ENCODE results near the gene PLCB4. TPM values are rescaled to one million over a fixed set of nuclear protein-coding genes. Genes with fewer than 3 reads are reported as not detected.

The PLCB4 gene
- total and polyA plus RNA-seq, 7 experiments from 2014 or later, result 0.05 to 0.09 TPM; not detected in 5

- Mint-ChIP-seq H3K36me3 (no peaks in the 10 kb centered on the region), H3K9me3 (peaks cover 0 to 12% (median 4%) of the 10 kb centered on the region in 11 donors), H3K4me1 (no peaks in the 10 kb centered on the region), H3K4me3 (no peak overlapping the region), H3K27ac (no peak overlapping the region), H3K27me3 (no peaks in the 10 kb centered on the region)
- DNase-seq, result no peak
- Histone ChIP-seq H3K4me1 (ENCODE audit: control insufficient read depth in 2 of 2, insufficient read depth in 2 of 2, low read length in 2 of 2) (no peaks in the 10 kb centered on the region), H3K9me3 (ENCODE audit: control insufficient read depth in 2 of 3, low read length in 3 of 3) (no peaks in the 10 kb centered on the region), H3K36me3 (ENCODE audit: control insufficient read depth in 2 of 3, insufficient read depth in 3 of 3, low read length in 3 of 3) (no peaks in the 10 kb centered on the region), H3K4me3 (ENCODE audit: low read length) (no peak overlapping the region), H3K27me3 (ENCODE audit: control insufficient read depth in 2 of 2, insufficient read depth in 2 of 2, low read length in 2 of 2) (no peaks in the 10 kb centered on the region), H3K27ac (ENCODE audit: low read depth, low read length) (no peak overlapping the region)
- ATAC-seq, result no peak
- intact Hi-C loops (cut with micrococcal nuclease), result no loop called here
- ChIA-PET CTCF (no interaction called here), POLR2A (no interaction called here)
Measured at GRCh38 chr20:9200196-9200595, 131.3 kb downstream of the PLCB4 start.

DNA sequence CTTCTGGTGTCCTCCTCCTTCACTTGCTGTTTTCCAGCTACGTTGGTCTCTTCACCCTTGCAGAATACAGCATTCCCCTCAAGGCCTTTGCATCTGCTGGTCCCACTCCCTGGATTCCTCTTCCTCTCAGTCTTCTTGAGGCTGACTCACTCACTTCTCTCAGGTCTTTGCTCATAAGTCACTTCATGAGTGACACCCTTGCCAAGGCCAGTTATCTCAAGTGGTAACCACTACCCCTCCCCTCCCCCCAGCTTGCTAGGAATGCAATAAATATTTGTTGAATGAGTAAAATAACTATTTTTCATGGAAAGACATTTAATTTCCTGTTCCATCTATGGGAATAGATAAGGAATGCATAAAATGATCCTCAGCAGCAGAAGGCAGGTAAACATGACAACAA is 131.7 kb downstream of the PLCB4 start:
- no peak overlapping the region for H3K4me3 ChIP-seq (ENCODE audit: low read length)
- no peak overlapping the region for H3K27ac ChIP-seq (ENCODE audit: low read depth, low read length)
- H3K36me3 ChIP-seq (ENCODE audit: control insufficient read depth in 2 of 3, insufficient read depth in 3 of 3, low read length in 3 of 3), result no peaks in the 10 kb centered on the region
- no peaks in the 10 kb centered on the region for H3K27me3 Mint-ChIP-seq
- H3K36me3 Mint-ChIP-seq, result no peaks in the 10 kb centered on the region
- no peaks in the 10 kb centered on the region for H3K27me3 ChIP-seq (ENCODE audit: control insufficient read depth in 2 of 2, insufficient read depth in 2 of 2, low read length in 2 of 2)
- no peak for DNase-seq
- no peaks in the 10 kb centered on the region for H3K9me3 ChIP-seq (ENCODE audit: control insufficient read depth in 2 of 3, low read length in 3 of 3)
- H3K4me3 Mint-ChIP-seq, result no peak overlapping the region
- ChIA-PET CTCF (no interaction called here), POLR2A (no interaction called here)
- H3K4me1 Mint-ChIP-seq, result no peaks in the 10 kb centered on the region
- H3K27ac Mint-ChIP-seq, result no peak overlapping the region
- no peak for ATAC-seq
- no peaks in the 10 kb centered on the region for H3K4me1 ChIP-seq (ENCODE audit: control insufficient read depth in 2 of 2, insufficient read depth in 2 of 2, low read length in 2 of 2)
- intact Hi-C loops (cut with micrococcal nuclease), result no loop called here
- H3K9me3 Mint-ChIP-seq, result peaks cover 0 to 13% (median 4%) of the 10 kb centered on the region in 11 donors

- Histone ChIP-seq H3K27me3 (ENCODE audit: control insufficient read depth in 2 of 2, insufficient read depth in 2 of 2, low read length in 2 of 2) (no peaks in the 10 kb centered on the region), H3K27ac (ENCODE audit: low read depth, low read length) (no peak overlapping the region), H3K36me3 (ENCODE audit: control insufficient read depth in 2 of 3, insufficient read depth in 3 of 3, low read length in 3 of 3) (no peaks in the 10 kb centered on the region), H3K4me3 (ENCODE audit: low read length) (no peak overlapping the region), H3K4me1 (ENCODE audit: control insufficient read depth in 2 of 2, insufficient read depth in 2 of 2, low read length in 2 of 2) (no peaks in the 10 kb centered on the region), H3K9me3 (ENCODE audit: control insufficient read depth in 2 of 3, low read length in 3 of 3) (no peaks in the 10 kb centered on the region)
- Mint-ChIP-seq H3K4me1 (no peaks in the 10 kb centered on the region), H3K27ac (no peak overlapping the region), H3K9me3 (peaks cover 0 to 10% (median 3%) of the 10 kb centered on the region in 11 donors), H3K27me3 (no peaks in the 10 kb centered on the region), H3K36me3 (no peaks in the 10 kb centered on the region), H3K4me3 (no peak overlapping the region)
- POLR2A ChIA-PET, result no interaction called here
- ATAC-seq (no peak), DNase-seq (no peak)
- CTCF ChIA-PET, result no interaction called here
- intact Hi-C loops (cut with micrococcal nuclease), result no loop called here
Measured at GRCh38 chr20:9202420-9203080, 133.7 kb downstream of the PLCB4 start.

DNA sequence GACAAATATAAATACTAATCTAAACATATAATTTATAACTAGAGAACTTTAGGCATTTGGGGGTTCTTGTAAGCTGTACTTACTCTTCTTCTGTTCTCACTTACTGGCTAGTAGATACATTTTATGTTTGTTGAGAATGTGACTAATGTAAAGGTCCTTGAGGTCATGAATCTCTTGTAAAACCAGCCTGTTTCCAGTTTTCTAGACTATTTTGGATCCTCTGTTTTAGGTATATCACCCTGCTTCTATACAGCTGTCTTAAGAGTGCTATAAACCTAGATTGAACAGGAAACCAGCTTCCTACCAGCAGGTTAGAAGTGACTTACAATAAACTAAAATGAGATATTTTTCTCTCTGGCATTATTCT is 134.2 kb downstream of the PLCB4 start:
- Histone ChIP-seq H3K4me1 (ENCODE audit: control insufficient read depth in 2 of 2, insufficient read depth in 2 of 2, low read length in 2 of 2) (no peaks in the 10 kb centered on the region), H3K36me3 (ENCODE audit: control insufficient read depth in 2 of 3, insufficient read depth in 3 of 3, low read length in 3 of 3) (no peaks in the 10 kb centered on the region), H3K9me3 (ENCODE audit: control insufficient read depth in 2 of 3, low read length in 3 of 3) (no peaks in the 10 kb centered on the region), H3K4me3 (ENCODE audit: low read length) (no peak overlapping the region), H3K27ac (ENCODE audit: low read depth, low read length) (no peak overlapping the region), H3K27me3 (ENCODE audit: control insufficient read depth in 2 of 2, insufficient read depth in 2 of 2, low read length in 2 of 2) (no peaks in the 10 kb centered on the region)
- Mint-ChIP-seq H3K27me3 (no peaks in the 10 kb centered on the region), H3K9me3 (peaks cover 0 to 10% (median 3%) of the 10 kb centered on the region in 11 donors), H3K4me1 (no peaks in the 10 kb centered on the region), H3K27ac (peak overlapping the region in 1 of 9 donors; percentile 14), H3K4me3 (no peak overlapping the region), H3K36me3 (no peaks in the 10 kb centered on the region)
- intact Hi-C loops (cut with micrococcal nuclease), result no loop called here
- ChIA-PET POLR2A (no interaction called here), CTCF (no interaction called here)
- ATAC-seq (no peak), DNase-seq (no peak)

GRCh38 chr20:9204979-9205378 is 136.1 kb downstream of the PLCB4 start:
- DNase-seq (no peak), ATAC-seq (no peak)
- Mint-ChIP-seq H3K36me3 (no peaks in the 10 kb centered on the region), H3K4me3 (no peak overlapping the region), H3K27ac (no peak overlapping the region), H3K27me3 (no peaks in the 10 kb centered on the region), H3K4me1 (no peaks in the 10 kb centered on the region), H3K9me3 (peaks cover 0 to 10% (median 3%) of the 10 kb centered on the region in 11 donors)
- intact Hi-C loops (cut with micrococcal nuclease), result no loop called here
- no peak overlapping the region for H3K27ac ChIP-seq (ENCODE audit: low read depth, low read length)
- no peaks in the 10 kb centered on the region for H3K27me3 ChIP-seq (ENCODE audit: control insufficient read depth in 2 of 2, insufficient read depth in 2 of 2, low read length in 2 of 2)
- POLR2A ChIA-PET, result no interaction called here
- H3K36me3 ChIP-seq (ENCODE audit: control insufficient read depth in 2 of 3, insufficient read depth in 3 of 3, low read length in 3 of 3), result no peaks in the 10 kb centered on the region
- H3K4me1 ChIP-seq (ENCODE audit: control insufficient read depth in 2 of 2, insufficient read depth in 2 of 2, low read length in 2 of 2), result no peaks in the 10 kb centered on the region
- H3K4me3 ChIP-seq (ENCODE audit: low read length), result no peak overlapping the region
- CTCF ChIA-PET, result no interaction called here
- no peaks in the 10 kb centered on the region for H3K9me3 ChIP-seq (ENCODE audit: control insufficient read depth in 2 of 3, low read length in 3 of 3)

GRCh38 chr20:9206486-9206885 is 137.6 kb downstream of the PLCB4 start:
- no peaks in the 10 kb centered on the region for H3K27me3 Mint-ChIP-seq
- CTCF ChIA-PET, result no interaction called here

DNA sequence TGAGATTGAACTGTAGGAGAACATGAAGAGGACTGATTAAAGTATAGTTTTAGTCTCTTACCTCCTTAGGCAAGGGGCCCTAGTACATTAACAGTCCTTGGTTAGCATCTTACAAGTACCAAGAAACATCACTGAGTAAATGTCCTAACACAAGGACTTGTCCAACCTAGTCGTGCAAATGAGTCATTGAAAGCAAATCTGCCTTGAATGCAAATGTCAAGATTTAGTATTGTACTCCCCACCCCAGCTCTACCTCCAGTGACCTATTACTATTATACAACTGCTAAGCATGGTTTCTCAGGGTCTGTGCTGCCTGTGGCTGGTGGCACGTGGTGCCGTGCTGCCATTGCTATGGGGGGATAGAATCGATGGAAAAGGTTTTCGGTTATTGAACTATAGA is 138.4 kb downstream of the PLCB4 start:
- Mint-ChIP-seq H3K9me3 (peaks cover 0 to 7% (median 0%) of the 10 kb centered on the region in 11 donors), H3K27me3 (no peaks in the 10 kb centered on the region), H3K4me1 (no peaks in the 10 kb centered on the region), H3K36me3 (no peaks in the 10 kb centered on the region), H3K27ac (no peak overlapping the region), H3K4me3 (no peak overlapping the region)
- no peak overlapping the region for H3K27ac ChIP-seq (ENCODE audit: low read depth, low read length)
- no peak for DNase-seq
- no peaks in the 10 kb centered on the region for H3K9me3 ChIP-seq (ENCODE audit: control insufficient read depth in 2 of 3, low read length in 3 of 3)
- no peaks in the 10 kb centered on the region for H3K36me3 ChIP-seq (ENCODE audit: control insufficient read depth in 2 of 3, insufficient read depth in 3 of 3, low read length in 3 of 3)
- H3K4me3 ChIP-seq (ENCODE audit: low read length), result no peak overlapping the region
- ChIA-PET POLR2A (no interaction called here), CTCF (no interaction called here)
- no peaks in the 10 kb centered on the region for H3K27me3 ChIP-seq (ENCODE audit: control insufficient read depth in 2 of 2, insufficient read depth in 2 of 2, low read length in 2 of 2)
- no peaks in the 10 kb centered on the region for H3K4me1 ChIP-seq (ENCODE audit: control insufficient read depth in 2 of 2, insufficient read depth in 2 of 2, low read length in 2 of 2)
- intact Hi-C loops (cut with micrococcal nuclease), result no loop called here
- ATAC-seq, result no peak

More at GRCh38 chr20:9206486-9206885, 137.6 kb downstream of the PLCB4 start:
- POLR2A ChIA-PET, result no interaction called here
- intact Hi-C loops (cut with micrococcal nuclease), result no loop called here
- no peaks in the 10 kb centered on the region for H3K27me3 ChIP-seq (ENCODE audit: control insufficient read depth in 2 of 2, insufficient read depth in 2 of 2, low read length in 2 of 2)
- H3K36me3 Mint-ChIP-seq, result no peaks in the 10 kb centered on the region
- H3K4me1 ChIP-seq (ENCODE audit: control insufficient read depth in 2 of 2, insufficient read depth in 2 of 2, low read length in 2 of 2), result no peaks in the 10 kb centered on the region
- H3K27ac Mint-ChIP-seq, result no peak overlapping the region
- no peaks in the 10 kb centered on the region for H3K9me3 ChIP-seq (ENCODE audit: control insufficient read depth in 2 of 3, low read length in 3 of 3)
- no peaks in the 10 kb centered on the region for H3K36me3 ChIP-seq (ENCODE audit: control insufficient read depth in 2 of 3, insufficient read depth in 3 of 3, low read length in 3 of 3)
- peaks cover 0 to 10% (median 3%) of the 10 kb centered on the region in 11 donors for H3K9me3 Mint-ChIP-seq
- H3K27ac ChIP-seq (ENCODE audit: low read depth, low read length), result no peak overlapping the region
- no peaks in the 10 kb centered on the region for H3K4me1 Mint-ChIP-seq
- no peak overlapping the region for H3K4me3 ChIP-seq (ENCODE audit: low read length)
- no peak for DNase-seq
- no peak overlapping the region for H3K4me3 Mint-ChIP-seq
- ATAC-seq, result no peak

Data from naive thymus-derived CD4-positive, alpha-beta T cell (primary cell).